GM12873 (cell line): ENCODE results near the gene ADCY2.

ENCODE experiments used
- CTCF ChIP-seq: IDR thresholded peaks from 2 replicates; pipeline ENCODE4 v1.5.1; 2012; ENCODE audit warnings: low read depth, mild to moderate bottlenecking, moderate library complexity, low read length, control low read depth; ENCODE audit not compliant: insufficient read depth; ENCODE audit errors: missing control alignments

The ADCY2 gene

GRCh38 chr5:7657153-7657552, 261.2 kb downstream of the ADCY2 start:
- TF ChIP-seq CTCF = no peak

GRCh38 chr5:7659420-7659819, 263.5 kb downstream of the ADCY2 start:
- no peak for TF ChIP-seq CTCF

- no peak for TF ChIP-seq CTCF
Measured at GRCh38 chr5:7662289-7662688, 266.4 kb downstream of the ADCY2 start.

GRCh38 chr5:7663808-7664207, 267.9 kb downstream of the ADCY2 start:
- no peak for TF ChIP-seq CTCF

GRCh38 chr5:7664208-7664607, 268.3 kb downstream of the ADCY2 start:
- no peak for TF ChIP-seq CTCF

- TF ChIP-seq CTCF = no peak
Measured at GRCh38 chr5:7667216-7667767, 271.4 kb downstream of the ADCY2 start.

- no peak for TF ChIP-seq CTCF
Measured at GRCh38 chr5:7668161-7668560, 272.2 kb downstream of the ADCY2 start.
